ENCODE data around the gene NFIX.

DNA sequence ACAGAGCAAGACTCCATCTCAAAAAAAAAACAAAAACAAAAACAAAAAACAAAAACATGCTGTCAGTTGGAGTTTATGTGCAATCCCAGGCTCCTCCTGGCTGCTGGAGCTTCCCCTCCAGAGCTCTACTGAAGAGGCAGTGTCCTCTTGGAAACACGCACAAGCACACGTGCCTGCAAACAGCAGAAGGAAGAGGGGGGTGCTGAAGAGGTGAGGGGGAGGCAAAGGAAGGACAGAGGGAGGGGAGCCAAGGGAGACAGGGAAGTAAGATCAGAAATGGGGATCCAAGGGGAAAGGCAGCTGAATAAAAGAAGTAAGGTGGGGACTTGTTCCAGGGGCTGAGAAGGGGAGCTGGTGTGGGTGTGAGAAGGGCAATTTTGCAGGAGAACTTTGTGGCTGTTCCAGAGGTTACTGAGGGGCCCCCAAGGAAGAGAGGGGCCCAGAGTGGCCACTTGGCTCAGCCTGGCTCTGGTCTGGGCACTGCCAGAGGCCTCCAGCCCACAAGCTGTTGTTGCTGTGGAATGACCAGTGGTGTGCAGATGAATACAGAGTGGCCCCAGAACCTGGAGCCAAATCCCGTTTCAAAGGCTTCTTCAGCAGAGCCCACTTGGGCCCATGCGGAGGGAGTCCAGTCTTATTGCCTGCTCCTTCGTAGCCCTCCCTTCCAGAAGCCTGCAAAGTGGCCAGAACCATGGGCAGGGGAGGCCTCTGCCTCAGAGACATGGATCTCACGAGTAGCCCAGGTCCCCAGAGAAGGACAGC is 73.0 kb downstream of the NFIX start:
- TF ChIP-seq, protein P1, sequence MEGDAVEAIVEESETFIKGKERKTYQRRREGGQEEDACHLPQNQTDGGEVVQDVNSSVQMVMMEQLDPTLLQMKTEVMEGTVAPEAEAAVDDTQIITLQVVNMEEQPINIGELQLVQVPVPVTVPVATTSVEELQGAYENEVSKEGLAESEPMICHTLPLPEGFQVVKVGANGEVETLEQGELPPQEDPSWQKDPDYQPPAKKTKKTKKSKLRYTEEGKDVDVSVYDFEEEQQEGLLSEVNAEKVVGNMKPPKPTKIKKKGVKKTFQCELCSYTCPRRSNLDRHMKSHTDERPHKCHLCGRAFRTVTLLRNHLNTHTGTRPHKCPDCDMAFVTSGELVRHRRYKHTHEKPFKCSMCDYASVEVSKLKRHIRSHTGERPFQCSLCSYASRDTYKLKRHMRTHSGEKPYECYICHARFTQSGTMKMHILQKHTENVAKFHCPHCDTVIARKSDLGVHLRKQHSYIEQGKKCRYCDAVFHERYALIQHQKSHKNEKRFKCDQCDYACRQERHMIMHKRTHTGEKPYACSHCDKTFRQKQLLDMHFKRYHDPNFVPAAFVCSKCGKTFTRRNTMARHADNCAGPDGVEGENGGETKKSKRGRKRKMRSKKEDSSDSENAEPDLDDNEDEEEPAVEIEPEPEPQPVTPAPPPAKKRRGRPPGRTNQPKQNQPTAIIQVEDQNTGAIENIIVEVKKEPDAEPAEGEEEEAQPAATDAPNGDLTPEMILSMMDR (IDR thresholded peaks at IDR 0.05) = no peak
- TF ChIP-seq POLR2AphosphoS5 (IDR thresholded peaks at IDR 0.05) = no peak
